Right lobe of liver (tissue), 4 donors: ENCODE measurements around the gene PRR5L.

Experiments used
- CTCF ChIP-seq, 4 donors: fragments of 200-600 bp in 3 of 4; fragments of 450-650 bp in 1 of 4; IDR thresholded peaks; one replicate each; pipeline versions ENCODE4 v1.5.1 to v1.8.0; 2016 to 2022; ENCODE audit warnings: antibody characterized with exemption in 4 of 4, mild to moderate bottlenecking in 2 of 4
- POLR2A ChIP-seq: fragments of 450-650 bp; IDR thresholded peaks from one replicate; pipeline ENCODE4 v1.6.1; 2017; ENCODE audit warnings: antibody characterized with exemption, mild to moderate bottlenecking
- donor health status: DM: no; HTN: no; CAD: no.
- donor health status: DM: no; HTN: no; CAD: no.
- donor health status: DM: no; HTN: yes; CAD: no.

DNA sequence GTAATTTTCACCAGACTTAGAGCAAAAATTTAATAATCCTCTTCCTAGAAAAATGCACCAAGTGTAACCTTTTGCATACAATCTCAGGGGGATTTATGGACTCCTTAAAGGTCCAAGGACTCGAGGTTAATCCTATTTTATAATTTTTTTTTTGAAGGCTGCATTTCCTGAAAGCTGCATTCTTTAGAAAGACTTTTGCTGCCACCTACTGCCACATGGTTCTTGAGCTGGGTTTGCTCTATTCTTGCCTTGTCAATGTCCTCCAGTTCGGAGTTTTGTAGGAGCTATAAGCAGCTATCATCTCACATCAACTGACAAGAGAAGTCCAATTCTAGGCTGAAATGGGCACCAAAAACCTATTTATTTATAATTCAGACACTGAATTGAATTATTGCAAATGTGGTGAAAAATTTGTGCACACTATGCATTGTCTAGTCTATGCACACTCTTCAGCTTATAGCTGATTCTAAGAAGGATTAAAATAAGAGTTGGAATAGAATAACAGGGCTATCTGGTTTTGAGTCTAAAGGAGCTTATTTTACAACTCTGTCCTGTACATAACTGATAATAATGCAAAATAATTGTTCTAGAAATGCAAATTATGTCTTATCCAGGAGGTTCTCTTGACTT is 182.7 kb downstream of the PRR5L start:
- TF ChIP-seq POLR2A (no peak), CTCF (IDR thresholded peaks at IDR 0.05) (peak; percentile 32 to 53 (median 41))
